Smooth muscle cell (in vitro differentiated cells): ENCODE results near the gene ARNT2. TPM values are rescaled to one million over a fixed set of nuclear protein-coding genes. Genes with fewer than 3 reads are reported as not detected.

Source experiments
- DNase-seq: peaks from one replicate; lab custom pipeline; 2025; ENCODE audit not compliant: unreplicated experiment; lab: John Stamatoyannopoulos, UW
- H2AFZ ChIP-seq: fragments of 200-600 bp; sonication (generic); 2 replicates; pipeline ENCODE4 v1.6.0; 2016; ENCODE audit warnings: antibody characterized with exemption, low read depth, mild to moderate bottlenecking
- H3F3A ChIP-seq: fragments of 200-600 bp; sonication (generic); 2 replicates; pipeline ENCODE4 v1.6.0; 2017; ENCODE audit warnings: antibody characterized with exemption, low read depth
- H3K27ac ChIP-seq: fragments of 200-600 bp; sonication (generic); 2 replicates; pipeline ENCODE4 v1.5.1; 2016; ENCODE audit warnings: low read depth, mild to moderate bottlenecking
- H3K27me3 ChIP-seq: fragments of 200-600 bp; sonication (generic); 2 replicates; pipeline ENCODE4 v1.6.1; 2016; ENCODE audit warnings: low read depth, mild to moderate bottlenecking
- H3K36me3 ChIP-seq: fragments of 200-600 bp; sonication (generic); 2 replicates; pipeline ENCODE4 v1.5.1; 2016; ENCODE audit warnings: low read depth
- H3K4me1 ChIP-seq: fragments of 200-600 bp; sonication (generic); 2 replicates; pipeline ENCODE4 v1.5.1; 2016; ENCODE audit warnings: low read depth
- H3K4me2 ChIP-seq: fragments of 200-600 bp; sonication (generic); 2 replicates; pipeline ENCODE4 v1.6.0; 2016; ENCODE audit warnings: mild to moderate bottlenecking
- H3K4me3 ChIP-seq: fragments of 200-600 bp; sonication (generic); 2 replicates; pipeline ENCODE4 v1.5.1; 2016; ENCODE audit warnings: mild to moderate bottlenecking
- H3K79me2 ChIP-seq: fragments of 200-600 bp; sonication (generic); 2 replicates; pipeline ENCODE4 v1.6.0; 2016; ENCODE audit warnings: low read depth, mild to moderate bottlenecking
- H3K9ac ChIP-seq: fragments of 200-600 bp; sonication (generic); 2 replicates; pipeline ENCODE4 v1.6.0; 2016; ENCODE audit warnings: low read depth
- H3K9me3 ChIP-seq: fragments of 200-600 bp; sonication (generic); replicated peaks from 2 replicates; pipeline ENCODE4 v1.5.1; 2016; ENCODE audit warnings: low read depth
- H4K20me1 ChIP-seq: fragments of 200-600 bp; sonication (generic); 2 replicates; pipeline ENCODE4 v1.6.0; 2016; ENCODE audit warnings: low read depth
- WGBS: methylation state at CpG from one replicate; pipeline ENCODE4 v1.1.7; 2016; ENCODE audit warnings: low lambda C conversion rate; 5-methylcytosine and 5-hydroxymethylcytosine counted together
- polyA plus RNA-seq: library from polyadenylated mRNA; unstranded; fragments of >200 nt; fragmentation: Nextera tagmentation; extraction: Ambion mirVana; gene quantifications from 2 replicates; pipeline ENCODE4 v1.2.1, GENCODE V29; 2016
- total RNA-seq: library from RNA; depleted of rRNA; stranded (reverse); fragments of >200 nt; gene quantifications from 2 replicates; pipeline ENCODE4 v1.2.3, GENCODE V29; 2014
- TF ChIP-seq, protein P1 (sequence below): fragments of 200-600 bp; sonication (generic); IDR thresholded peaks from 2 replicates; pipeline ENCODE4 v1.5.1; 2017; ENCODE audit warnings: borderline replicate concordance, mild to moderate bottlenecking, antibody characterized with exemption; ENCODE audit not compliant: insufficient read depth, poor library complexity, severe bottlenecking

ARNT2 gene
- total and polyA plus RNA-seq, 2 experiments from 2014 or later: 0.55 to 2.8 TPM

DNA sequence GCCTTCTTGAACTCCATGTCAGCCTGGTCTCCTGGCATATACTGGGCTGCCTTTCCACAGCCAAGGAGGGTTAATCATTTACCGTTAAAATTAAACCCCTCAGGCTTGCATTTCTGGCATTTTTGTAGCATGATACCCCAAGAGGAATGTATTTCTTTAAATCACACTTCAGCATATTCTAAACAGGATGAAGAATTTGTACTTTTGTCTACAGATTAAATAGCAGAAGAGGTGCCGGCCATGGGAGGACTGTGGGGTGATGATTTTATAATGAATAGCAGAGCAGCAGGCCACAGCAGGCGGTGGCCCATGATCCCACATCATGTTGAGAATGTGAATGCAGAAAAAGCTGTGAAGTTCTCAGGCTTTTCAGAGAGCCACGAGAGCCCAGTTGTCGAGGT lies 90.2 kb downstream of the ARNT2 start:
- no peaks in the 10 kb centered on the region for H3K36me3 ChIP-seq
- H3K27ac ChIP-seq: peak overlapping the region; percentile 21
- H3F3A ChIP-seq: no peaks in the 10 kb centered on the region
- H3K4me1 ChIP-seq: peaks cover 16% of the 10 kb centered on the region
- H3K4me3 ChIP-seq: no peak overlapping the region
- H2AFZ ChIP-seq: no peak overlapping the region
- H3K27me3 ChIP-seq: no peaks in the 10 kb centered on the region
- no peak for DNase-seq
- no peaks in the 10 kb centered on the region for H3K9me3 ChIP-seq
- TF ChIP-seq, protein P1, sequence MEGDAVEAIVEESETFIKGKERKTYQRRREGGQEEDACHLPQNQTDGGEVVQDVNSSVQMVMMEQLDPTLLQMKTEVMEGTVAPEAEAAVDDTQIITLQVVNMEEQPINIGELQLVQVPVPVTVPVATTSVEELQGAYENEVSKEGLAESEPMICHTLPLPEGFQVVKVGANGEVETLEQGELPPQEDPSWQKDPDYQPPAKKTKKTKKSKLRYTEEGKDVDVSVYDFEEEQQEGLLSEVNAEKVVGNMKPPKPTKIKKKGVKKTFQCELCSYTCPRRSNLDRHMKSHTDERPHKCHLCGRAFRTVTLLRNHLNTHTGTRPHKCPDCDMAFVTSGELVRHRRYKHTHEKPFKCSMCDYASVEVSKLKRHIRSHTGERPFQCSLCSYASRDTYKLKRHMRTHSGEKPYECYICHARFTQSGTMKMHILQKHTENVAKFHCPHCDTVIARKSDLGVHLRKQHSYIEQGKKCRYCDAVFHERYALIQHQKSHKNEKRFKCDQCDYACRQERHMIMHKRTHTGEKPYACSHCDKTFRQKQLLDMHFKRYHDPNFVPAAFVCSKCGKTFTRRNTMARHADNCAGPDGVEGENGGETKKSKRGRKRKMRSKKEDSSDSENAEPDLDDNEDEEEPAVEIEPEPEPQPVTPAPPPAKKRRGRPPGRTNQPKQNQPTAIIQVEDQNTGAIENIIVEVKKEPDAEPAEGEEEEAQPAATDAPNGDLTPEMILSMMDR: no peak
- no peak overlapping the region for H3K9ac ChIP-seq
- H3K79me2 ChIP-seq: no peaks in the 10 kb centered on the region
- no peaks in the 10 kb centered on the region for H4K20me1 ChIP-seq
- 30% methylated on average over 5 of the region's 5 CpGs for WGBS
- peak overlapping the region; percentile 12 for H3K4me2 ChIP-seq

DNA sequence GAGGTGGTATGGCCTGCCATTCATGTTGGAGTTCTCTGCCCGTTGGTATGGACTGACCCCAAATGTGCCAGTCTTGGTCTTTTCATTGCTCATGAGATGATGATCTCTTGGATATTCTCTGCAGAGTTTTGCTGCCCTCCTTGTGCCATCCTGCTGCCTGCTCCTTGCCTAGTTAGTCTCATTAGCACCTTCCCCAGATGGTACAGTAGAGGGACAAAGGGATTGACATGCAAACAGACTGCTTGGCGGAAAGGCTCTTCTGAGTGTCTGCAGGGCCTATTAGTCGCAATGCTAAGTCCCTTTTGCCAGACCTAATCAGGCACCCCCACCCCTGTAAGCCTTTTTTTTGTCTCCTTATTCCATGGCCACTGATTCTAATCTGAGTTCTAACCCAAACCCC lies 90.6 kb downstream of the ARNT2 start:
- Histone ChIP-seq H3K36me3 (no peaks in the 10 kb centered on the region), H3K4me1 (peaks cover 16% of the 10 kb centered on the region), H3K79me2 (no peaks in the 10 kb centered on the region), H3K9ac (no peak overlapping the region), H3F3A (no peaks in the 10 kb centered on the region), H3K27me3 (no peaks in the 10 kb centered on the region), H4K20me1 (no peaks in the 10 kb centered on the region), H3K4me2 (peak overlapping the region; percentile 12), H3K27ac (peak overlapping the region; percentile 21), H2AFZ (no peak overlapping the region), H3K4me3 (no peak overlapping the region), H3K9me3 (no peaks in the 10 kb centered on the region)
- 94% methylated on average over 3 of the region's 3 CpGs for whole genome bisulfite sequencing
- no peak for DNase-seq
- TF ChIP-seq, protein P1: no peak

DNA sequence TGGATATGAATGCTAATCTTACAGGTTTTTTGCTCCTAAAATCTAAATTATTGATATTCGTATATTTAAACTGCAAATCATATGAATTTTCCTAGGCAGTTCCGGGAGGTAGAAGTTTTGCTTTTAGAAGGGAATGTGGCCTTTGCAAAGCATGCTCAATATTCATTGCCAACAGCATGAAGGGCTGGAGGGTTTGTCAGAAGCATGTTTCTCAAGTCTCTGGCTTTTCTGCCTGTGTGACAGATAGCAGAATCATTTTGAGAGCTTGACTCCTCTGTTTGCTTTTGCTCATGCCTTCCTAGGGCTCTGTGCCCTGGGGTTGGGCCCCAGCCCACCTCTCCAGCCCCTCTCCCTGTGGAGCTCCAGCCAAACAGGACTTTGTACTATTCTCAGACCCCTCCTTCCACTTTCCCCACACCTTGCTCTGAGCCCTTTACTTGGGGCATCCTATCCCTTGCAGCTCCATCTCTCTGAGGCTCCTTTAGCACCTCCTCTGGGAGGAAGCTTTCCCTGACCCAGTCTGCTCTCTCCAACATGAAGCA lies 91.3 kb downstream of the ARNT2 start:
- H3K9me3 ChIP-seq: no peaks in the 10 kb centered on the region
- H3K27me3 ChIP-seq: no peaks in the 10 kb centered on the region
- H4K20me1 ChIP-seq: no peaks in the 10 kb centered on the region
- no peaks in the 10 kb centered on the region for H3K79me2 ChIP-seq
- no peak for DNase-seq
- no peak overlapping the region for H3K9ac ChIP-seq
- peaks cover 16% of the 10 kb centered on the region for H3K4me1 ChIP-seq
- H3K4me2 ChIP-seq: no peak overlapping the region
- WGBS: 99% methylated on average over 2 of the region's 2 CpGs
- TF ChIP-seq, protein P1: no peak
- no peak overlapping the region for H3K27ac ChIP-seq
- H2AFZ ChIP-seq: no peak overlapping the region
- H3K36me3 ChIP-seq: no peaks in the 10 kb centered on the region
- no peak overlapping the region for H3K4me3 ChIP-seq
- no peaks in the 10 kb centered on the region for H3F3A ChIP-seq

DNA sequence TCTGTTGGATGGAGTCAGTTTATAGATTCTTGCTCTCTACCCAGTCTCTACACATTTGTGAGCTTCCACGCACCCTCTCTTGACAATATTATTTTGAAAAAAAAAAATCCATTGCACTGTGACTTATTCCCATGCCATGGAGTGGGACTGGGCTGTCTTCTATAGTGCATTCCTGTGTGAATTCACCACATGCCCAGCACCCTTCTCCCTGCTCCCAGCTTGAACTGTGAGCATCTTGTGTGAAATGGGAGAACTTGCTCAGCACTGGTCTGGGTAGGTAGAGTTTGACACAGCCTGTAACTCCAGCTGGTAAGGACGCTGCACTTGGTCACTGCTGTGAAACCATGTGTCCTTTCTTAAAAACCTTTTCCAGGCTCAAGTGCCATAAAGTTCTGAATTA lies 91.9 kb downstream of the ARNT2 start:
- TF ChIP-seq, protein P1: no peak
- no peaks in the 10 kb centered on the region for H3K9me3 ChIP-seq
- no peaks in the 10 kb centered on the region for H3K36me3 ChIP-seq
- no peaks in the 10 kb centered on the region for H3K27me3 ChIP-seq
- WGBS: 97% methylated on average over 2 of the region's 2 CpGs
- no peaks in the 10 kb centered on the region for H3F3A ChIP-seq
- no peak overlapping the region for H3K4me3 ChIP-seq
- no peak overlapping the region for H3K9ac ChIP-seq
- peaks cover 16% of the 10 kb centered on the region for H3K4me1 ChIP-seq
- no peak overlapping the region for H3K4me2 ChIP-seq
- no peak for DNase-seq
- no peak overlapping the region for H2AFZ ChIP-seq
- no peaks in the 10 kb centered on the region for H4K20me1 ChIP-seq
- H3K79me2 ChIP-seq: no peaks in the 10 kb centered on the region
- H3K27ac ChIP-seq: no peak overlapping the region
